Mesodermal cell (in vitro differentiated cells): ENCODE results near the gene KIFAP3.
"Not testable (repeated sequence)": the region's sequence is repeated elsewhere in the genome, so short reads cannot be mapped to it uniquely, and the experiment has no call there.

Source experiments
- H3K27ac ChIP-seq: 2 replicates; pipeline ENCODE4 v1.7.0; 2013; ENCODE audit warnings: mild to moderate bottlenecking, low read depth, low read length, moderate library complexity; ENCODE audit not compliant: severe bottlenecking
- H3K36me3 ChIP-seq: 2 replicates; pipeline ENCODE4 v1.7.1; 2013; ENCODE audit warnings: mild to moderate bottlenecking, low read length, moderate library complexity; ENCODE audit not compliant: control insufficient read depth, insufficient read depth
- H3K4me1 ChIP-seq: one replicate; pipeline ENCODE4 v1.7.1; 2013; ENCODE audit warnings: mild to moderate bottlenecking, low read length; ENCODE audit not compliant: insufficient read depth, control insufficient read depth, poor library complexity, severe bottlenecking
- H3K4me3 ChIP-seq: 2 replicates; pipeline ENCODE4 v1.7.0; 2013; ENCODE audit warnings: low read length, control low read depth, mild to moderate bottlenecking; ENCODE audit not compliant: insufficient read depth, poor library complexity, severe bottlenecking; ENCODE audit errors: extremely low read depth
- H3K9me3 ChIP-seq: 2 replicates; pipeline ENCODE4 v1.7.1; 2013; ENCODE audit warnings: mild to moderate bottlenecking, low read length, moderate library complexity; ENCODE audit not compliant: control insufficient read depth
- WGBS, 2 experiments: methylation state at CpG; one replicate each; pipeline ENCODE4 v1.1.5; 2013; ENCODE audit warnings: missing lambda C conversion rate in 2 of 2; ENCODE audit not compliant: insufficient coverage in 2 of 2; 5-methylcytosine and 5-hydroxymethylcytosine counted together

KIFAP3 gene

GRCh38 chr1:169924829-169925228 is 149.7 kb downstream of the KIFAP3 start:
- H3K27ac ChIP-seq = peak overlapping the region; percentile 16
- 82 to 86% methylated on average over 1 of the region's 2 CpGs for WGBS, 2 experiments

GRCh38 chr1:169924063-169924462 is 150.4 kb downstream of the KIFAP3 start:
- Histone ChIP-seq H3K9me3 (no peaks in the 10 kb centered on the region), H3K4me3 (no peak overlapping the region), H3K36me3 (no peaks in the 10 kb centered on the region), H3K4me1 (peaks cover 6% of the 10 kb centered on the region), H3K27ac (no peak overlapping the region)
- no CpG with 5 or more reads among the region's 2 CpGs for WGBS, 2 experiments

More at GRCh38 chr1:169924829-169925228, 149.7 kb downstream of the KIFAP3 start:
- H3K36me3 ChIP-seq = no peaks in the 10 kb centered on the region
- peaks cover 6% of the 10 kb centered on the region for H3K4me1 ChIP-seq
- no peak overlapping the region for H3K4me3 ChIP-seq
- H3K9me3 ChIP-seq = no peaks in the 10 kb centered on the region

GRCh38 chr1:169921080-169921479 is 153.4 kb downstream of the KIFAP3 start:
- no peak overlapping the region for H3K27ac ChIP-seq
- no CpG with 5 or more reads among the region's 4 CpGs for WGBS, 2 experiments
- H3K4me3 ChIP-seq = no peak overlapping the region
- no peaks in the 10 kb centered on the region for H3K36me3 ChIP-seq
- H3K4me1 ChIP-seq = peaks cover 6% of the 10 kb centered on the region
- H3K9me3 ChIP-seq = no peaks in the 10 kb centered on the region

GRCh38 chr1:169918927-169919326 is 155.6 kb downstream of the KIFAP3 start:
- WGBS, 2 experiments = 100% methylated on average over 1 of the region's 1 CpG
- H3K36me3 ChIP-seq = no peaks in the 10 kb centered on the region
- H3K9me3 ChIP-seq = no peaks in the 10 kb centered on the region
- H3K27ac ChIP-seq = no peak overlapping the region
- H3K4me3 ChIP-seq = no peak overlapping the region
- H3K4me1 ChIP-seq = no peaks in the 10 kb centered on the region

GRCh38 chr1:169918220-169918619 is 156.3 kb downstream of the KIFAP3 start:
- not testable (repeated sequence) for H3K27ac ChIP-seq, H3K36me3 ChIP-seq, H3K4me1 ChIP-seq, H3K4me3 ChIP-seq, H3K9me3 ChIP-seq
- WGBS, 2 experiments = 76 to 95% methylated on average over 7 to 9 of the region's 9 CpGs

- Histone ChIP-seq H3K27ac (no peak overlapping the region), H3K36me3 (no peaks in the 10 kb centered on the region), H3K9me3 (no peaks in the 10 kb centered on the region), H3K4me1 (no peaks in the 10 kb centered on the region), H3K4me3 (no peak overlapping the region)
- 83 to 88% methylated on average over 4 to 14 of the region's 15 CpGs for WGBS, 2 experiments
These were observed 159.3 kb downstream of the KIFAP3 start for GRCh38 chr1:169915150-169915549.

GRCh38 chr1:169914531-169914930 is 160.0 kb downstream of the KIFAP3 start:
- no peak overlapping the region for H3K4me3 ChIP-seq
- no peak overlapping the region for H3K27ac ChIP-seq
- H3K9me3 ChIP-seq = no peaks in the 10 kb centered on the region
- no peaks in the 10 kb centered on the region for H3K36me3 ChIP-seq
- no peaks in the 10 kb centered on the region for H3K4me1 ChIP-seq
- 100% methylated on average over 2 of the region's 3 CpGs for WGBS, 2 experiments

- no peak overlapping the region for H3K4me3 ChIP-seq
- H3K27ac ChIP-seq = no peak overlapping the region
- no peaks in the 10 kb centered on the region for H3K9me3 ChIP-seq
- H3K36me3 ChIP-seq = no peaks in the 10 kb centered on the region
- WGBS, 2 experiments = 96 to 99% methylated on average over 11 to 16 of the region's 16 CpGs
- no peaks in the 10 kb centered on the region for H3K4me1 ChIP-seq
These were observed 165.0 kb downstream of the KIFAP3 start for GRCh38 chr1:169909499-169909898.

- no peaks in the 10 kb centered on the region for H3K9me3 ChIP-seq
These were observed 167.6 kb downstream of the KIFAP3 start for GRCh38 chr1:169906938-169907337.

GRCh38 chr1:169904834-169905233 is 169.7 kb downstream of the KIFAP3 start:
- Histone ChIP-seq H3K4me1 (no peaks in the 10 kb centered on the region), H3K36me3 (no peaks in the 10 kb centered on the region), H3K9me3 (no peaks in the 10 kb centered on the region), H3K27ac (no peak overlapping the region), H3K4me3 (no peak overlapping the region)
- 83 to 100% methylated on average over 1 of the region's 1 CpG for WGBS, 2 experiments

More at GRCh38 chr1:169906938-169907337, 167.6 kb downstream of the KIFAP3 start:
- Histone ChIP-seq H3K4me1 (no peaks in the 10 kb centered on the region), H3K27ac (no peak overlapping the region), H3K36me3 (no peaks in the 10 kb centered on the region), H3K4me3 (no peak overlapping the region)

- H3K27ac ChIP-seq = no peak overlapping the region
- H3K4me1 ChIP-seq = no peaks in the 10 kb centered on the region
- no peaks in the 10 kb centered on the region for H3K36me3 ChIP-seq
- H3K9me3 ChIP-seq = no peaks in the 10 kb centered on the region
- 80 to 100% methylated on average over 1 to 2 of the region's 5 CpGs for WGBS, 2 experiments
- no peak overlapping the region for H3K4me3 ChIP-seq
These were observed 171.7 kb downstream of the KIFAP3 start for GRCh38 chr1:169902751-169903150.

- Histone ChIP-seq H3K4me3 (no peak overlapping the region), H3K27ac (no peak overlapping the region), H3K9me3 (no peaks in the 10 kb centered on the region), H3K4me1 (no peaks in the 10 kb centered on the region), H3K36me3 (no peaks in the 10 kb centered on the region)
These were observed 173.4 kb downstream of the KIFAP3 start for GRCh38 chr1:169901115-169901514.
